ENCODE data around the gene CTSK. TPM values are rescaled to one million over a fixed set of nuclear protein-coding genes. Genes with fewer than 3 reads are reported as not detected.

The CTSK gene
- total RNA-seq, 4 donors from 2014 or later, result 13.3 to 53.2 (median 35.8) TPM

- intact Hi-C loops (cut with DNase I; ENCODE audit: low total_unique reads) (no loop called here), in situ Hi-C loops (cut with MboI; ENCODE audit: low pct_ligation_motif_present in 1 of 4, low pct_unique_long_range_greater_than_20kb in 1 of 4, low sequenced_read_pairs in 3 of 4) (no loop called here)
- H3K27ac ChIP-seq, result no peak overlapping the region
- DNase-seq, result no peak
- H3K4me3 ChIP-seq, result no peak overlapping the region
- peaks cover 0 to 8% (median 4%) of the 10 kb centered on the region in 4 donors for H3K4me1 ChIP-seq
- H3K9me3 ChIP-seq, result no peaks in the 10 kb centered on the region
- peaks cover 0 to 72% (median 35%) of the 10 kb centered on the region in 4 donors for H3K36me3 ChIP-seq
- TF ChIP-seq EP300 (IDR thresholded peaks at IDR 0.05; ENCODE audit: low read depth), result no peak
- no peaks in the 10 kb centered on the region for H3K27me3 ChIP-seq
- WGBS, 2 donors (ENCODE audit: low coverage in 1 of 2), result 93 to 100% methylated on average over 1 of the region's 1 CpG
Observed at GRCh38 chr1:150832597-150832996, 24.5 kb upstream of the CTSK start.

GRCh38 chr1:150829751-150830150 lies 21.7 kb upstream of the CTSK start:
- Histone ChIP-seq H3K9me3 (no peaks in the 10 kb centered on the region), H3K27me3 (no peaks in the 10 kb centered on the region), H3K27ac (no peak overlapping the region), H3K4me1 (no peaks in the 10 kb centered on the region), H3K36me3 (peaks cover 0 to 81% (median 38%) of the 10 kb centered on the region in 4 donors), H3K4me3 (no peak overlapping the region)
- intact Hi-C loops (cut with DNase I; ENCODE audit: low total_unique reads) (no loop called here), in situ Hi-C loops (cut with MboI; ENCODE audit: low pct_ligation_motif_present in 1 of 4, low pct_unique_long_range_greater_than_20kb in 1 of 4, low sequenced_read_pairs in 3 of 4) (loop anchor here in 1 of 4 donors (10.0 kb wide), 1 partner anchor 165 kb away; no protein-coding TSS in a partner anchor)
- TF ChIP-seq POLR2AphosphoS5 (IDR thresholded peaks at IDR 0.05) (no peak), CTCF (IDR thresholded peaks at IDR 0.05) (peak in 4 of 5 experiments; percentile 19 to 24 (median 22)), POLR2A (IDR thresholded peaks at IDR 0.05) (no peak), EP300 (IDR thresholded peaks at IDR 0.05; ENCODE audit: low read depth) (no peak)
- DNase-seq, result no peak
- WGBS, 2 donors (ENCODE audit: low coverage in 1 of 2), result 71 to 89% methylated on average over 4 to 7 of the region's 7 CpGs

- in situ Hi-C loops (cut with MboI; ENCODE audit: low pct_ligation_motif_present in 1 of 4, low pct_unique_long_range_greater_than_20kb in 1 of 4, low sequenced_read_pairs in 3 of 4) (loop anchor here in 1 of 4 donors (10.0 kb wide), 1 partner anchor 169 kb away; no protein-coding TSS in a partner anchor), intact Hi-C loops (cut with DNase I; ENCODE audit: low total_unique reads) (no loop called here)
- 100% methylated on average over 1 of the region's 1 CpG for WGBS, 2 donors (ENCODE audit: low coverage in 1 of 2)
- Histone ChIP-seq H3K4me1 (no peaks in the 10 kb centered on the region), H3K4me3 (no peak overlapping the region), H3K9me3 (no peaks in the 10 kb centered on the region), H3K27me3 (no peaks in the 10 kb centered on the region), H3K27ac (peak overlapping the region in 1 of 4 donors; percentile 33), H3K36me3 (peaks cover 0 to 82% (median 40%) of the 10 kb centered on the region in 4 donors)
- TF ChIP-seq CTCF (IDR thresholded peaks at IDR 0.05) (no peak), POLR2A (IDR thresholded peaks at IDR 0.05) (no peak), POLR2AphosphoS5 (IDR thresholded peaks at IDR 0.05) (no peak), EP300 (IDR thresholded peaks at IDR 0.05; ENCODE audit: low read depth) (no peak)
- DNase-seq, result no peak
Observed at GRCh38 chr1:150826299-150826698, 18.2 kb upstream of the CTSK start.

- Histone ChIP-seq H3K9me3 (no peaks in the 10 kb centered on the region), H3K27ac (no peak overlapping the region), H3K36me3 (peaks cover 0 to 86% (median 33%) of the 10 kb centered on the region in 4 donors), H3K27me3 (no peaks in the 10 kb centered on the region), H3K4me1 (no peaks in the 10 kb centered on the region), H3K4me3 (no peak overlapping the region)
- TF ChIP-seq POLR2AphosphoS5 (IDR thresholded peaks at IDR 0.05), result no peak
- no peak for TF ChIP-seq POLR2A (IDR thresholded peaks at IDR 0.05)
- TF ChIP-seq CTCF (IDR thresholded peaks at IDR 0.05), result no peak
- no peak for TF ChIP-seq EP300 (IDR thresholded peaks at IDR 0.05; ENCODE audit: low read depth)
- in situ Hi-C loops (cut with MboI; ENCODE audit: low pct_ligation_motif_present in 1 of 4, low pct_unique_long_range_greater_than_20kb in 1 of 4, low sequenced_read_pairs in 3 of 4), result loop anchor here in 1 of 4 donors (10.0 to 25.0 kb wide), 2 partner anchors 174 to 184 kb away; partner anchors contain the start of gene ENSA
- DNase-seq, result no peak
- intact Hi-C loops (cut with DNase I; ENCODE audit: low total_unique reads), result no loop called here
- 67 to 71% methylated on average over 7 of the region's 7 CpGs for WGBS, 2 donors (ENCODE audit: low coverage in 1 of 2)
Observed at GRCh38 chr1:150820730-150821512, 12.9 kb upstream of the CTSK start.

All from transverse colon (tissue), 4 donors.